COLO829 (cell line): Measurements from ENCODE around the gene TMEM150B.
A peak's percentile ranks its signal among the peaks of the same experiment; 100 is the strongest.

ENCODE experiments used
- DNase-seq: peaks from one replicate; pipeline ENCODE4 v3.0.0; 2012; ENCODE audit warnings: low spot score

TMEM150B gene

GRCh38 chr19:55305491-55305890, 19.6 kb downstream of the TMEM150B start:
- DNase-seq = peak; percentile 53

DNA sequence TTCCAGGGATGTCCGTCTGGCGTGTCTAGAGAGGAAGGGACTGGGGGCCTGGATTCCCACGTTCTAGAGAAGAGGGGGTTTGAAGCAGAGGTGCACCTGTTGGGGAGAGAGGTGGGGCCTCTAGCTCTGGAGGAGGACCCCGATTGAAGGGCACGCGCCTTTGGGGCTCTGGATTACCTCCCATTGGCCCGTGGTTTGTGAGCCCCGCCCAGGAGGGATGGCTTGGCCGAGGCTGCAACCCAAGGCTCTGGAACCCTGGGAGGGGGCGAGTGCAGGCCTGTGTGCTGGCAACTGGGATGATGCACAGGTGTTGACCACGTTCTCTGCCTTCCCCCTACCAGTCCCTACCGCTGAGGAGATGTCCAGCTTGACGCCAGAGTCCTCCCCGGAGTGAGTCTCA, 20.2 kb downstream of the TMEM150B start:
- DNase-seq = no peak

DNA sequence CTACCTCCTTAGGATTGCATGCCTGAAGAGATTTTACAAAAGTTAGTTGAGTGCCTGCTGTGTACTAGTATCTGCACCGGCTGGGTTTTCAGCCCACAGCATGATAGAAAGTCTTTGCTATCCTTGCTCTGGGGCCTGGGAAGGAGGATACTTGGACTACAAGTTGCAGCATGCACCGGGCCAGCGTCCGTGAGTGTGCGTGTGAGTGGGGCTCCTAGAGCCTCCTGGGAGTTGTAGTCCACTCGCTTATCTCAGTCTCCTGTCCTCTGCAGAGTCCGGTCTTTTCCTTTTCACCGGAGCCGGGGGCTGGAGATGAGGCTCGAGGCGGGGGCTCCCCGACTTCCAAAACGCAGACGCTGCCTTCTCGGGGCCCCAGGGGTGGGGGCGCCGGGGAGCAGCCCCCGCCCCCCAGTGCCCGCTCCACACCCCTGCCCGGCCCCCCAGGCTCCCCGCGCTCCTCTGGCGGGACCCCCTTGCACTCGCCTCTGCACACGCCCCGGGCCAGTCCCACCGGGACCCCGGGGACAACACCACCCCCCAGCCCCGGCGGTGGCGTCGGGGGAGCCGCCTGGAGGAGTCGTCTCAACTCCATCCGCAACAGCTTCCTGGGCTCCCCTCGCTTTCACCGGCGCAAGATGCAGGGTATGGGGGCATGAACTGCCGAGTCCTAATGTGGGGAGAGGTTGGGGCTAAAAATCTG, 20.7 kb downstream of the TMEM150B start:
- DNase-seq = peak; percentile 61

- no peak for DNase-seq
Measured at GRCh38 chr19:55303477-55303876, 21.7 kb downstream of the TMEM150B start.

- no peak for DNase-seq
Measured at GRCh38 chr19:55302318-55302703, 22.8 kb downstream of the TMEM150B start.

DNA sequence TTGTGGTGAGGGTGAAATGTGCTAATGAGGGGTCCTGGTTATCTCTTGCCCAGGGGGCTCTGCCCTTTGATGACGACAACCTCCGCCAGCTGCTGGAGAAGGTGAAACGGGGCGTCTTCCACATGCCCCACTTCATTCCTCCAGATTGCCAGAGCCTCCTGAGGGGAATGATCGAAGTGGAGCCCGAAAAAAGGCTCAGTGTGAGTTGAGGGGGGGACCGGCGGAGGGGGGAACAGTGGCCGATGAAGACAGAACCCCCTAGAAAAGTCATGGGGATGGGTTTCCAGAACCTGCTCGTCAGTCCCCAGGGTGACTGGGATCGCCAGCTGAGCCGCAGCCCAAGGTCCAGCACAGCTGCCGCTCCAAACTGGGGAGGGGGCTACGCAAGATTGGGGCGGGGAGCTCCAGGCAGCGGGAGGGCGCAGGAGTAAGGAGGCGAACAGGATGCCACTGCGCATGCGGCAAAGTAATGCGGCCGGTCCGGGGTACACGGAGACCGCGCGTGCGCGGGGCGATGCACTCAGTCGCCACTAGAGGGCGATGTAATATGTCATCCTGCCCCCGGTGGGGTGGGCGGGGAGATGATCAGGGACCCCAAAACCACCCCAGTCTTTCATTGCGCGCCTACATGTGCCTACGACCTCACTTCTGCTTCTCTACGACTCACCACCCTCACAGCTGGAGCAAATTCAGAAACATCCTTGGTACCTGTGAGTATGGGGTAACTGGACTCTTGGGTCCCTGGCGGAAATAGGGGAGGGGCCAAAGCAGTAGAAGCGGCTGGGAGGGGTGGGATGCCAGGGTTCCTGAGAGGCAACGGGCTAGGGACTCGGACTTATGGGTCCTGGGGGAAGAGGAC, 23.5 kb downstream of the TMEM150B start:
- peak; percentile 98 for DNase-seq

- DNase-seq = no peak
Measured at GRCh38 chr19:55300886-55301458, 24.2 kb downstream of the TMEM150B start.

- no peak for DNase-seq
Measured at GRCh38 chr19:55299991-55300390, 25.1 kb downstream of the TMEM150B start.

DNA sequence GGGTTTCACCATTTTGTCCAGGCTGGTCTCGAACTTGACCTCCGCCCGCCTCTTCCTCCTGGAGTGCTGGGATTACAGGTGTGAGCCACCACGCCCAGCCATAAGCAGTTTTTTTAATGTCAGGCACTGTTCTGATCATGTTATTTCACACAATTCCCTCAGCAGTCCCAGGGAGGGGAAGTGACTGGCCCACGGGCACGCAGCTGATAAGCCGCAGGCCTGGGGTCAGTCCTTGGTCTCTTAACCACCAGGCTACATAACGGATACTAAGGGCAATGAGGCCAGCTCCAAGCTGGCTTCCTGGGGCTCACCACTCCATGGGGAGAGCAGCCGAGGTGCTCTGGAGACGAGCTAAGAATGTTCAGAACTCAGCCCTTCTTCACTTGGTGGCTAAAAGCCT, 27.9 kb downstream of the TMEM150B start:
- DNase-seq = no peak

- no peak for DNase-seq
Measured at GRCh38 chr19:55289117-55289796, 35.9 kb downstream of the TMEM150B start.

DNA sequence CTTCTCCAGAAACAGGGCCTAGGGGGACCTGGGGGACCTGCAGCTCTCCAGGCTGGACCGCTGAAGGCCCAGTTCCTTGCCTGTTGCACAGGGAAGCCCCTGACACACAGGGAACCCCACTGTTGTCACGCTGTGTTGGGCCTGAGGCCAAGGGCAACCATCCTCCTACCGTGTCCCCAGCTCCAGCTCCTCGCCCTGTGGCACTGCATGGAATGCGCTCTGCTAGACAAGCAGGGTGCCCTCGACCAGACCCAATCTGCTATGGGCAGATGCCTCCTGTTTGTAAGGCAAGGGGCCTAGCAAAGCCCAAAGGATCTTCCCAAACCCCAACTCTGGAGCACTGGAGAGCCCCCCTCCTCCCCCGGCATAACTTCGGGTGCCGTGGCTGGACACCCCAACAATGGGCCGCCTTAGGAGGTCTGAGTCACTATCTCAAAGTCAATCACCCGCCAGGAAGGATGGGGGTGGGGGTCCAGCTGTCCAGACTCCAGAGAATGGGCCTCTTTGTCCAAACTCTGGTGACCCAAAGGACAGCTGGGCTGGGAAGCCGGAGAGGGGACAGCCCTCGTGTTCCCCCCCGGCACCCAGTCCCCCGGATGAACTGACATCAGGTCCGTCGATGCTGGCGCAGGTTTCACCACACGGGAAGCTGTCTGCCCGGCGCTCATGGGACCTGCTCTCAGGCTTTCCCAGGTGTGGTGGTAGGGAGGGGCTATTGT, 37.6 kb downstream of the TMEM150B start:
- DNase-seq = no peak

DNA sequence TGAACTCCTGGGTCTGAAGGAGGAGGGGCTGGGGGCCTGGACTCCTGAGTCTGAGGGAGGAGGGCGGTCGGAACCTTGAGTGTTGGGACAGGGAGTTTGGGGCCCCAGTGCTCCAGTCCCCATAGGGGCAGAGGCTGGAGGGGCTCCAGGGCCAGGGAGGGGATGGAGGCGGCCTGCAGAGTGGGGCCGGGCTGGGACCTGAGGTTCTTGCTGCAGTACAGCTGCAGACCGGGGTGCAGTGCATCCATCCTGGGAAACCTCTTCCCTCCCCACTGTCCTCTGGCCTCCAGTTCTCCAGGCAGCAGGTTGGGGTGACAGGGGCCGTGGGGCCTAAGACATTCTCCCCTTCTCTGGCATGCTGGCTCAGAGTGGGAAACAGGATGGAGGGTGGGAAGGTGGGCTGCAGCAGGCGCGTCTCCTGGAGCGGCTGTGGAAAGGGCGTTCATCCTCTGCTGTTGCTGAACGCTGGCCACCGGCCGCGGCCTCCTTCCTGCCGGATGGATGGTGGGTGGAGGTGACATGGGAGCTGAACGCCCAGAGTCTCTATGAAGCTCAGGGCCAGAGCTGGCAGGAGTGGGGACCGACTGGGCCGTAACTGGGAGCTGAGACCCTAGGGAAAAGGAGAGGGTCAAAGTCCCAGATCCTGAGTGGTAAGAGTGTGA, 39.8 kb downstream of the TMEM150B start:
- DNase-seq = no peak

- DNase-seq = no peak
Measured at GRCh38 chr19:55284405-55285058, 40.6 kb downstream of the TMEM150B start.

- no peak for DNase-seq
Measured at GRCh38 chr19:55283548-55284377, 41.4 kb downstream of the TMEM150B start, which contains the start of gene BRSK1. TSS of gene BRSK1 (plus strand) at chr19:55283997. CDS start at chr19:55284443, 446 bp downstream.

GRCh38 chr19:55279770-55280643, 45.1 kb downstream of the TMEM150B start, which contains the start of gene HSPBP1:
TSS of gene HSPBP1 (minus strand) at chr19:55280110. CDS start at chr19:55279608, 502 bp downstream.
- peak; percentile 85 for DNase-seq

GRCh38 chr19:55279340-55279739, 45.8 kb downstream of the TMEM150B start:
- DNase-seq = no peak

- DNase-seq = no peak
Measured at GRCh38 chr19:55278391-55279135, 46.6 kb downstream of the TMEM150B start.

- no peak for DNase-seq
Measured at GRCh38 chr19:55277494-55277893, 47.6 kb downstream of the TMEM150B start.
